ENCODE data around the gene OPN4. TPM values are rescaled to one million over a fixed set of nuclear protein-coding genes. Genes with fewer than 3 reads are reported as not detected.
A peak's percentile ranks its signal among the peaks of the same experiment; 100 is the strongest.
"Not testable (repeated sequence)": the region's sequence is repeated elsewhere in the genome, so short reads cannot be mapped to it uniquely, and the experiment has no call there.

The OPN4 gene
- polyA plus RNA-seq, 1 of the 3 experiments (the other 2 are of a cell fraction): 0.03 TPM

DNA sequence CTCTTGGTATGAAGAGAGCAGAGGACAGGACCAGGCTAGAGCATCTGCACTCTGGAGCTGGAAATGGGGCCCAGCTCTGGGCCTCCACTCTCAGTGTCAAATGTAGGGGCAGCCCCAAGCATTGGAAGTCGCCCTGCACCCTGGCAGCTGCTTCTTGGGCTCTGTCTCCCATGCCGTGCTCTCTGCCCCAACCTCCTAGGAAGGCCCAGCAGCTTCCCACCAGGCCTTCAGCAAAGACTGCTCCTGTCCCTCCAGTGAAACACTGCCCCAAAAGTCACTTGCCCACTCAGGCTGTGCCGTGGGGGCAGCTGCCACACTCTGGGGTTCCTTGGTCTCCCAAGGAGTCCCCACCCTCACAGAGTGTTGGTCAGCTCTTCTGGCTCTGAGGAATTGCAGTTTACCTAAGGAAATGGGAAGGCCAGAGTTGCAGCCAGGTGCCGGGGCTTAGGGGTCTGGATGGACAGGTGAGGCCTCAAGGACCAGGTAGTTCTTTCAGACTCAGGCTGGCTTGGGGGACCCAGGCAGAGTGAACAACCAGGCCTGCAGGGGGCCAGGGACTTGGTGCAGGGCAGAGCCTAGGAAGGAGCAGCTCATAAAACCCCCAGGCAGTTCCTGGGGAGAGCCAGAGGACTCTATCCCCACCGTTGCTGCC is 9.4 kb upstream of the OPN4 start (continued):
- no peak for TF ChIP-seq EZH2phosphoT487 (IDR thresholded peaks at IDR 0.05; ENCODE audit: borderline replicate concordance, low read depth)
- TF ChIP-seq GATA2 (CRISPR knock-in tag; IDR thresholded peaks at IDR 0.05): no peak
- TF ChIP-seq IRF3 (IDR thresholded peaks at IDR 0.05; ENCODE audit: low read depth, low read length): no peak

GRCh38 chr10:86645621-86646165 is 8.7 kb upstream of the OPN4 start:
- CTCF ChIA-PET: interaction anchor here (0.9 to 3.2 kb wide), 2 partner anchors 14 to 17 kb away, joined by 3 to 11 read pairs; no protein-coding TSS in a partner anchor
- H2AFZ ChIP-seq (ENCODE audit: low read depth): not testable (repeated sequence)

GRCh38 chr10:86646532-86646931 is 7.8 kb upstream of the OPN4 start:
- H3K27ac ChIP-seq (ENCODE audit: low read depth in 2 of 2, low read length in 1 of 2): no peak overlapping the region
- DNase-seq: peak; percentile 17
- 87% methylated on average over 5 of the region's 5 CpGs for WGBS (ENCODE audit: low lambda C conversion rate)
- no peak overlapping the region for H3K4me3 ChIP-seq (ENCODE audit: low read depth in 2 of 2, low read length in 1 of 2)
- H3K79me2 ChIP-seq (ENCODE audit: insufficient read depth): no peaks in the 10 kb centered on the region
- CTCF ChIA-PET: interaction anchor here (0.9 to 3.2 kb wide), 4 partner anchors 13 to 298 kb away, joined by 3 to 11 read pairs (median 3); no protein-coding TSS in a partner anchor
- no peaks in the 10 kb centered on the region for H3K9me2 ChIP-seq
- TF ChIP-seq FOXM1 (IDR thresholded peaks at IDR 0.05; ENCODE audit: low read depth) (no peak), TAF1 (IDR thresholded peaks at IDR 0.05; ENCODE audit: borderline replicate concordance, low read depth, low read length) (no peak), TEAD4 (IDR thresholded peaks at IDR 0.05; ENCODE audit: borderline replicate concordance, insufficient read depth) (no peak), RFX5 (IDR thresholded peaks at IDR 0.05; ENCODE audit: low read length) (no peak), MEF2A (IDR thresholded peaks at IDR 0.05; ENCODE audit: borderline replicate concordance, low read depth) (no peak), TCF12 (IDR thresholded peaks at IDR 0.05) (no peak), REST (IDR thresholded peaks at IDR 0.05; ENCODE audit: low read depth, low read length) (no peak)
- H3K4me2 ChIP-seq: no peak overlapping the region
- H3F3A ChIP-seq (replicated peaks; ENCODE audit: insufficient read depth): peaks cover 11% of the 10 kb centered on the region
- peaks cover 11 to 37% of the 10 kb centered on the region in 2 experiments for H3K4me1 ChIP-seq (ENCODE audit: control insufficient read depth in 1 of 2, insufficient read depth in 2 of 2, low read depth in 1 of 2, low read length in 1 of 2)
- no peaks in the 10 kb centered on the region for H3K36me3 ChIP-seq (replicated peaks in 1 of 2; ENCODE audit: control insufficient read depth in 1 of 2, insufficient read depth in 2 of 2, low read length in 1 of 2)
- POLR2A ChIA-PET: no interaction called here
- H3K9me3 ChIP-seq: no peaks in the 10 kb centered on the region
- no peaks in the 10 kb centered on the region for H4K20me1 ChIP-seq (ENCODE audit: insufficient read depth)
- no peaks in the 10 kb centered on the region for H3K27me3 ChIP-seq (ENCODE audit: insufficient read depth)
- H2AFZ ChIP-seq (ENCODE audit: low read depth): no peak overlapping the region
- H3K9ac ChIP-seq: no peak overlapping the region

More at GRCh38 chr10:86645621-86646165, 8.7 kb upstream of the OPN4 start:
- H3K27ac ChIP-seq (ENCODE audit: low read depth in 2 of 2, low read length in 1 of 2); H3K79me2 ChIP-seq (ENCODE audit: insufficient read depth); H3K27me3 ChIP-seq (ENCODE audit: insufficient read depth); H3K9ac ChIP-seq; DNase-seq; H3K36me3 ChIP-seq (replicated peaks in 1 of 2; ENCODE audit: control insufficient read depth in 1 of 2, insufficient read depth in 2 of 2, low read length in 1 of 2); H4K20me1 ChIP-seq (ENCODE audit: insufficient read depth); H3K4me2 ChIP-seq; POLR2A ChIA-PET; H3K9me3 ChIP-seq; H3K4me3 ChIP-seq (ENCODE audit: low read depth in 2 of 2, low read length in 1 of 2); H3K9me2 ChIP-seq: not testable (repeated sequence)
- WGBS (ENCODE audit: low lambda C conversion rate): 90% methylated on average over 5 of the region's 5 CpGs
- Histone ChIP-seq H3F3A (replicated peaks; ENCODE audit: insufficient read depth) (peaks cover 11% of the 10 kb centered on the region), H3K4me1 (ENCODE audit: control insufficient read depth in 1 of 2, insufficient read depth in 2 of 2, low read depth in 1 of 2, low read length in 1 of 2) (peaks cover 11 to 37% of the 10 kb centered on the region in 2 experiments)
